Hematopoietic multipotent progenitor cell treated with erythropoietin and hydrocortisone succinate and interleukin-3 and kit ligand, for 6 days (in vitro differentiated cells): ENCODE measurements around the gene SIRT2.
A peak's percentile ranks its signal among the peaks of the same experiment; 100 is the strongest.
"Not testable (repeated sequence)": the region's sequence is repeated elsewhere in the genome, so short reads cannot be mapped to it uniquely, and the experiment has no call there.

ENCODE experiments used
- DNase-seq: peaks from one replicate; pipeline ENCODE4 v3.0.0-alpha.2; 2015

Gene SIRT2

DNA sequence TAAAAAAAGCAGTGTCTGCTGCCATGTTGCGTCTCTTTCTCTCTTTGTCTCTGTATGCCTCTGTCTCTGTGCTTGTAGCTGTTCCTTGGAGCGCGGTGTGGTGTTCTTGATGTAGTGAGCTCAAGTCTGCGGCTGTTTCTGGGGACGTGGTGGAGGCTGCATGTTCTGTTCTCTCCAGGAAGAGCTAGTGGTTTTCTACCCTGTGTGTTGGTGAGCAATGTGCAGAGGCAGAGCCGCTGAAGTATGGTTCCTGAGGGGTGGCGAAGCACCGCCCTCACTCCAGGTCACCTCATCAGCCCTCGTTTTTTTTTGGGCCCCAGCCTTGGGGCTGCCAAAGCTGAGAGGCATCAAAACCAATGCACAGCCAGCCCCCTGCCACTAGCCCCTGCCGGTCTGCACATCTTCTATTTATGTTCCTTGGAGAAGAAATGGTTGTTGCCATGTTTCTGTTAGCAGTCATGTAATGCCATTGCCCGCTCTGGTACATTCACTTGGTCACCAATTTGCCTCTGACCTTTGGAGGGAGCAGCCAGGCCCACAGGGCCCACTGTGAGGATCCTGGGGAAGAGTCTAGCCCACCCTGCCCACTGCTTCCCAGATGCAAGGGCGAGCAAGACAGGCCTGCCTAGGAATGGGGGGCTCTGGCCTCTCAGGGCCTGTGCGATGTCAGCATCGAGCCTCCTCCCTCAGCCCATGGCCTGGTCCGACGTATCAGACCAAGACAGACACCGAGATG lies 56.8 kb downstream of the SIRT2 start:
- no peak for DNase-seq

DNA sequence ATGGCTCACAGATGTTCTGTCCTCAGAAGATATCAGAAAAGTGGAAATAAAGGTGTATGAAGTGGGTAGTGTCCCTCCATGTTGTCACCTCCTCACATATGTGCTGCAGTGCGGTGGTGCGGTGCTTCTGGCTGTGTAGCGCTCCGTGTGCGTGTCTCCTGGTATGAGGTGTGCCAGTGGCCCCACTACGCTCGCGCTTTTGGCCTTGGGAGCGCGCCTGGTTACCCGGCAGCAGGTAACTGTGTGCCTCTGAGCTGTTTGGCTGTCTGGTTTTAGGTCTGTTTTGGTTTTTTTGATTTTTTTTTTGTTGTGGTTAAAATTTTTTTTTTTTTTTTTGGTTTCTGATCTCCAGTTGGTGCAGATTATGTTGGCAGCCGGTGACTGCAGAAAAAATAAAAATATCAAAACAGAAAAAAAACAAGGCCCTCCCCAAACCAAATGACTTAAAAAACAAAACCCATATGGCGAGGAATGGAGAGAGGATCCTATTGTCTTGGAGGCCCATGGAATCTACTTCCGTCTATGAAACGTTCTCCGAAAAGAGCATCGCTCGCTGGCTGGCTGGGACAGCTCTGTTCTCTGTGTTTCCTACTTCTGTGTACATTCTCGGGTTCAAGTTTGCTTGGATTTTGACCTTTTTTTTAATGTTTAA lies 57.5 kb downstream of the SIRT2 start:
- no peak for DNase-seq

DNA sequence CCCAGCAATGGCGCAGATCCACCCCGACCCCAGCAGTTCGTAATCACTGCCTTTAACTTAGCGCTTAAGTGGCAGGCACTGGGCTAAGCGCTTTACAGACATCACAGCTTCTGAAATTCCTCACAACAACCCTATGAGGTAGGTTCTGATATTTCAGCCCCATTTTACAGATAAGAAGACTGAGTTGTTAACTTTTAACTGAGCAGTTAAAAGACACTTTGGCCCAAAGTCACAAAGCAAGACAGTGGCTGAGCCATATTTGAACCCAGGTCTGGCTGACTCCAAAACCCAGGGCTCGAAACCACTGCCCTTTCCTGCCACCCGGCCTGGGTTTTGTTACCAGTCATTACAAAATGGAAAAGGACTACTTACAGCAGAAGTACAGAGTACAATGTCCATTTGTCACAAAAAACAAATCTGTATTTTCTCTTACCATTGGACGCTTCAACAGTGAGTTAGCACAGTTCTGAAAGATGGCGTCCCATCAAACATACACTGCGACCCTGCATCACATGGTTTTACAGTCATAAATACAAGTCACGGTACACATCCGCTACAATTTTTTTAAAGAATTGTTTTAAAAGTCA lies 58.1 kb downstream of the SIRT2 start:
- no peak for DNase-seq

DNA sequence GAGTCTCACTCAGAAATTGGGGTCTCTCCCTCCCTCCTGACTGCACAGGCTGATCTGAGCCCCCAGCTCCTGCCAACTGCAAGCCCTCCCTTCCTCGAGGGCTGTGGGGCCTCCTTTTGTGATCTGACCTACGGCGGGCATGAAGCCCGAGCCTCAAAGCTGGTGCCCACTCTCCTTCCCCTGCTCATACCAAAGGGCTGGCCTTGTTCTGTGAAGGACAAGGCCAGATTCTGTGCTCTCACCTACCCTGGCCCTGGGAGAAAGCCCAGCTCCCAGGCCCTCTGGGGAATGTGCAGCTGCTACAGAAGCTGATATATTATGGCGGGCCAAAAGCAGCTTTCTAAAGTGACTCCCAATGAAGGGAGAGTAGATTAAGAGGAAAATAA lies 58.8 kb downstream of the SIRT2 start:
- no peak for DNase-seq

DNA sequence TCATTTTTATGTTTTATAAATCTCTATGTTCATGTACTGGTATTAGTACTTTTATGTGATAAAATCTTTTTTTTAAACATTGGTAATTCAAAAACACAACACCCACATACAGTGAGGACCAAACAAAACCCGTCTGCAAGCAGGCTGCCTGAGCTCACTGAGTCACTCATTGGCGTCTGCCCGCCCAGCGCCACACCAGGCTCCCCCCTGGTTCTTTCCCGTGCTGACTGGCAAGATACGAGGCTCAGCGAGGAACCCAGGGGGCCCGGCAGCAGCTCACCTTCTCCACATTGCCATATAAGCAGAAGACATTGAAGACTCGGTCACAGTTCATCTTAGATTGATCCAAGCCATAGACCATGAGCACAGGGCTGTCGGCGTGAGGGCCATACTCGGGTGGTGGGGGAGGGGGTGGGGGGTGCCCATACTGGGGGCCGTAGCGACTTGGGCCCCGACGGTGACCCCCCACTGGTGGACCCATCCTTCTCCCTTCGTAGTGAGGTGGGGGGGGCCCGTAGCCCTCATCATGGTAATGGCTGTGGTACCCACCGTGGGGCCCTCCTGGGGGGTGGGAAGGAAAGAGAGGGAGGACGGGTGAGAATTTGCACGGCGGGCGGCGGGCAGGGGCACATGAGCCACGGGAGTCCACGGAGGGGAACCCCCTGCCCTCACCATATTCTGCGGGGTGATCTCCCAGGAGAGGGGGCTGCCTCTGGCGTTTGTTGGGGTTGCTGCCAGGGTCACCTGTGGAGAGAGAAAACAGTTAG lies 59.4 kb downstream of the SIRT2 start:
- DNase-seq: no peak

DNA sequence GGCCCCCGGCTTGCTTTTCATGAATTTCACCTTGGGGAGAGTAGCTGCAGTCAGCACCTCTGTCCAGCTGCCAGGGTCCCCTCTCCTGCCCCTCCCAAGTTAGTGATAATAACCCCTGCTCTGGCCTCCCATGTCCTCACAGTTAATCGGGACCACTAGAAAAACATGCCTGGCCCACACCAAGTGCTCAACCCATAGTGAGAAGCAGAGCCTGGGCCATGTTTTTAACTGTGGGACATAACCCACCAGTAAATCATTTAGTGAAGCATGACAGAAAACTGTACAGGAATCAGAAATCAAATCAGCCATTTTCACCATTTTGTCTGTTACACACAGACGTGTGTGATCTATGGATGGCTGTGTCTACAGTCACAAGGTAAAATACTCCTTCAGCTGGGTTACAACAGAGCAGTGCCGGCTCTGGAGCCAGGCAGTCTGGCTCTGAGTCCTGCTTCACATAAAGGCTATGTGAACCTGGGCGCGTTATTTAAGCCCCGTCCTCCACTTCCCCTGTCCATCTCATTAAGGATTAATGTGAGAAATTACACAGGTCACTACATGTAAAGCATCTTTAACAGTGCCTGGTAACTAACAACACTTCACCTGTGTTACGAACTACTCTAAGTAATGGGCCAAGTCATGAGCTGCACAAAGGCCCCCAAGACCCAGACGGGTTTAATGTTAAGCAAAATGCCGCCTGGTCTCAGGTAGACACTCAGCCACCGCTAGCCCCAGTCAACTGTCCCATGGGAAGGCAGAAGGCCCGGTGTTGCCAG lies 60.2 kb downstream of the SIRT2 start:
- no peak for DNase-seq

DNA sequence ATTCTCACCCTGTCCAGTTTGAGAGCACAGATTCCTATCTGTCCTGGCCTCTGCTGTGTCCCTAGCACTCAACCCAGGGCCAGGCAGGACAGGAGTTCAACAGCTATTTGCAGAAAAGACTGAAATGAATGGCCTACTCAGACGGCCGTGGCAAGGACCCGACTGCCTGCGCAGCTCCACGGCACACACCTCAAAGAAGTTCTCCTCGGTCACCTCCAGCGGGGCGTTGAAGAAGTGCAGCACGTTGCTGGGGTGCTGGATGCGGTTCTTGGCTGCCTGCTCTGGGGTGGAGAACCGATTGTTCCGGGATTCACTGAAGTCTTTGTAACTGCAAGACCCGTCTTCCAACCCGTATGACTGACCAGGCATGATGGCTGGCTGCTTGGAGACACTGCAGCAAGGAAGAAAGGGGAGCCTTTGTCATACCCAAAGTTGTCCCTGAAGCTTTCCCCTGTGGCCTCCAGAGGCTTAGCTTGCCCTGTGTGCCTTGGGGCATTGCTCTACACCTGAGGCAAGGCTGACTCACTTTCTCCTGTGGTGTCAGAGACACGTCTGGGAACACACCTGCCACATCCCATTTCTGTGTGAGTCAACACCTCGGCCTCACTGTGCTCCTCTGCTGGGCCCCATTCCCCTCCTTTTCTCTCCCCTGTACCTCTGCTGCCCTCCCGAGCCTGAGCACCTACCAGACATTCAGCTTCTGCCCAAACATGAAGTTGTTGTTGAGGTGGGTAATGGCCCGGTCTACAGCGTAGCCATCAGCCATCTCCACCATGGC lies 61.0 kb downstream of the SIRT2 start:
- no peak for DNase-seq

DNA sequence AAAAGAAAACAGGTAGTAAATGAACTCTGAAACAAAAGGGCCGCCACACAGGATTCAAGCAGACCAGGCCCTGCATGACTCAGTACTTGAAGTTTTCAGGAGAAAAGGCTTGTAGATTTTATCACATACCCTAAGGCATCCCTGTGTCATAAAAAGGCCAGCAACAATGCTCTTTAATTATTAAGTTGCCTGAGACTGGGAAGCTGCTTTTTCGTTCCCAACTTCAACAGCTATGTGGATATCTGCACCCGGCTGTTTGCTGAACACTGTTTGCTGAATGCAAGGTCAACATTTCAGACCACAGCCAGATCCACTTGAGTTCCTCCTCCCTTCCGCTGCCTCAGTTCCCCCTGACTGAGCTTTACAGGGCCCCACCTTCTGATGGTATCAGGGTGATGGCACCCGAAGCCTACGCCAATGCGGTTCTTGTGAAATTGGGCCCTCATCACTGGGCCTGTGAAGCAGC lies 61.7 kb downstream of the SIRT2 start:
- DNase-seq: no peak

DNA sequence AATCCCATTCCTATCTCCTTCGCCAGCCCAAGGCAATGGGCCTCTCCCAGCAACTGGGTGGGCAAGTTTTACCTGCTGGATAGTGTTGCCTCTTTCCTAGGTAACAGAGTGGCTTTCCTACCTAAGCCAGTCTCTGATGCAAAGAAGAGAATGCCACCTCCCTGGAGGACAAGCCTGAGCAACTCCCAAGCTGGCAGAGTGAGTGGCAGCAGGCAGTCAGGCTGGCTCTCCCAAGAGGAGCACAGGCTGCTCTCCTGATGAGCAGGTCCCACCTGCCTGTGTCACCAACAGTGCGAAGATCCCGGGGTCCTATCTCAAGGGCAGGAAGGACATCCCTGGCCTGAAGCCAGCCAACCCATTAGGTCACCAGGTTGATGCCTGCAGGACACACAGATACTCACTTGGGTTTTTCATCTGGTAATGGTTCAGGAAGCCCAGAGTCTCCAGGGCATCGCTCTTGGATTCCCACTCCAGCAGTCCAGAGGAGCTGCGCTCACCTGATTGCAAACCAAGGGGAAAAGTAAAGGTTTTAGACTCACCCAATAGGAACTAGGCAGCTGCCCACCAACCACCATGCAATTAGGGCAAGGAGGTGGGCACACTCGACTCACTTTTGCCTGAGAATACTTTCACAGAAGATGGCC lies 62.3 kb downstream of the SIRT2 start:
- DNase-seq: no peak

DNA sequence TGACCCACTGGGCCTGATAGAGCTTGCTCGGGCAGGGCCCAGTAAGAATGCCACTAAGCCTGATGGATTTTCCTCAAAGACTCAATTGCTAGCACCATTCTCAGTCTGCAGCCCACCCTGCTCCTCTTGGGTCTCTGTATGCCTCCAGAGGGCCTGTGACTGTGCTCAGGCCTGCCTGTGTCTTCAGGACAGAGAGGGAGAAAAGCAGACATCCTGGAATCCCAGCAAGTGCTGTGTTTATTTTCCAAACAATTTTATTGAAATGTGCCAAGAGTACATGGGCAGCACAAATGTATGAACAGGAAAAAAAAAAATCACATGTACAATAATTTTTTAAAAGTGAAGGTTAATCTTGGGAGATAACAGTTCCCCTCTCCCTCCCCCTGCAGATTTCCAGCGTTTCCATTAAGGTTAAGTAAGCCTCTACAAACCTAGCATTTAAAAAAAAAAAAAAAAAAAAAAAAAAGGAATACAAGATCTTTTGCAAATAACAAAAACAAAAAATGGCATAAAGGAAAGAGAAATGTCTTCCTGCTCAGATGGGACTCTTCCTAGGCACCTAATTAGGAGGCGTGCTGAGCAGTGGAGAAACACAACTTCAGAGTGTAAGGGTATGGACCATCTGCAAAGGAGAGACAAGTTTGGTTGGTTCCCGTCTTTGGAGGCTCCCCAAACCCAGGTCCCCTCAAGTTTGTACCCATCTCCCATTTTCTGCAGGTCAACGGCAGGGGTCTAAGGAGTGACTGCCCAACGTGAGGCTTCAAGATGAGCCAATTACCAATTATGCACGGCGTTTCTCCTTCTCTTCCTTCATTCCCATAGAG lies 63.0 kb downstream of the SIRT2 start:
- DNase-seq: no peak

DNA sequence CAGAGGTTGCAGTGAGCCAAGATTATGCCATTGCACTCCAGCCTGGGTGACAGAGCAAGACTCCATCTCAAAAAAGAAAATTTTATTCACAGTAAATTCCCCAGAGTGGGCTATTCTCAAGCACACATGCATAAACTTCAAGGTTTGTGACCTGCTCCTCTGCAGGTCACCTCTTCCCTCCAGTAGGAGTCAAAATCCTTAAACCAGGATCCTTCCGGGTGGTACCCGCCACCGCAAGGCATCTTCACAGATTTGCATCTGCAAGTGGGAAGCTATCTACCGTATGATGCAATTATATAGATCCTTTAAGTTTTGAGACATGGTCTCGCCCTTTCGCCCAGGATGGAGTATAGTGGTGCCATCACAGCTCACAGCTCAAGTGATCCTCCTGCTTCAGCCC lies 64.8 kb downstream of the SIRT2 start:
- DNase-seq: no peak

DNA sequence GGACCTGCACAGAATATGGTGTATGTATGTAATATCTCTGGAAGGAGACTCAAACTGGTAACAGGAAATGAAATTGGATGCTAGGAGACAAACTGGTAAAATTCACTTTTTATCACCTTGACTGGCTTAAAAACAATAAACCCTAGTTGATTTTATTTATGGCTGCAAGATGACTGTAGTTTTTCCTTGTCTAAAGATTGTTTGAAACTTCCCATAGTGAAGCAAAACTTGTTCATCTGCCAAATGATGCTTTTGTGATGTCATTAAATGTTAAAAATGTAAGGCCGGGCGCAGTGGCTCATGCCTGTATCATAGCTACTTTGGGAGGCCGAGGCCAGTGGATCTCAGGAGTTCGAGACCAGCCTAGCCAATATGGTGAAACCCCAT lies 65.3 kb downstream of the SIRT2 start:
- no peak for DNase-seq

DNA sequence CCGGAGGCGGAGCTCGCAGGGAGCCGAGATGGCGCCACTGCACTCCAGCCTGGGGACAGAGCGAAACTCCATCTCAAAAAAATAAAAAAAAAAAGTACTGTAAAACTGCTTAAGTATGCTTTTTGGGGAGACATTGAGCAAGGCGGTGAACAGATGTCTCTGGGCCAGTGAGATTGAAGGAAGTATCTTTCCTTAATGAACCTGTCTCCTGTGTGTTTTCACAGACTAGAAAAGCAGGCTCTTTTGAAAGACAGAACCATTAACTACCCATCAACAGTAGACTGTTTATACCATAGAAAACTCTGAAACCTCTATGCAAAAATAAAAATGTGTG lies 66.4 kb downstream of the SIRT2 start:
- DNase-seq: no peak

DNA sequence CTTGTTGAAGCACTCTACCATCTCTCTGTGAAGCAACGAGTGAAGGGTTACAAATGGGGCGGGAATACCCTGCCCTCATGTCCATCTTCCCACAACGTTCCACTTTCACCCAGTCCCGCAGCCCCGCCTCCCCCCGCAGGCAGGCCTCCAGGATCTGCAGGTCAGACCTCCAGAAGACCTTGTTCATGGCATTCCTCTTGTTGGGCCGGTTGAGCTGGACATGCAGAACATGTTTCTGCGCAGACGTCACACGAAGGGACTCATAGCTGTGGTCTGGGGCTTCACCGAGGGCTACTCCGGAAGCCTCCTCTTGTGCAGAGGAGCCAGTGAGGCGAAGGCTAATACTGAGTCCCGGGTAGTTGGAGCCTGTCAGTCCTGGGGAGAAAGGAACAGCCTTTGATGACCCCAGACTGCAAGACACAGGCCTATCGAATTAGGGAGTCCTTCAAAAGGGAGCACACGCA lies 68.2 kb downstream of the SIRT2 start:
- peak; percentile 57 for DNase-seq

DNA sequence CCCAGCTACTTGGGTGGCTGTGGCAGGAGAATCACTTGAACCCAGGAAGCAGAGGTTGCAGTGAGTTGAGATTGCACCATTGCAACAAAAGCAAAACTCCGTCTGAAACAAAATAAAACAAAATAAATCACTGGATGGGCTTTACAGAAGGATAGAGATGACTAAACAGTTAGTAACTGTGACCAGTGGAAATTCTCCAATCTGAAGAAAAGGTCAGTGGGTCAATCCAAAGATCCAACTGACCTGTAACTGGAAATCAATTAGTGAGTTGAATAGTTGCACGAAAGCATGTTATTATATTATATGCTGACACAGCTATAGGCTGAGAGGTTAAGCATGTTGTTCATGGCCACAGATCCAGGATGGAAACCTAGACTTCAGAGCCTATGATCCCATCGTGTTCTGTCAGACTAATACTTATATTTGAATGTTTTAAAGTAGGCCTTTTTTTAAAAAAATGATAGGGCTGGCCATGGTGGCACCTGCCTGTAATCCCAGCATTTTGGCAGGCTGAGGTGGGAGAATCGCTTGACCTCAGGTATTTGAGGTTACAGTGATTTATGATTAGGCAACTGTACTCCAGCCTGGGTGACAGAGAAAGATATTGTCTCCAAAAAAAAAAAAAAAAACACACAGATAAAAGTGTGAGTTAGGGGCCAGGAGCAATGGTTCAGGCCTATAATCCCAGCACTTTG lies 69.2 kb downstream of the SIRT2 start:
- no peak for DNase-seq

DNA sequence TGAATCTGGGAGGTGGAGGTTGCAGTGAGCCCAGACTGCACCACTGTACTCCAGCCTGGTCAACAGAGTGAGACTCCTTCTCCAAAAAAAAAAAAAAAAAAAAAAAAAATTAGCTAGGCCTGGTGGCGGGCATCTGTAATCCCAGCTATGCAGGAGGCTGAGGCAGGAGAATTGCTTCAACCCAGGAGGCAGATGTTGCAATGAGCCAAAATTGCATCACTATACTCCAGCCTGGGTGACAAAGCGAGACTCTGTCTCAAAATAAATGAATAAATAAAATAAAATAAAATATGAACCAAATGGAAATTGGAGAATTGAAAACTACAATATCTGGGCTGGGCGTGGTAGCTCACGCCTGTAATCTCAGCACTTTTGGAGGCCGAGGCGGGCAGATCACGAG lies 70.2 kb downstream of the SIRT2 start:
- not testable (repeated sequence) for DNase-seq
